Endometrial microvascular endothelial cells (primary cell): ENCODE measurements around the gene MGMT. TPM values are rescaled to one million over a fixed set of nuclear protein-coding genes. Genes with fewer than 3 reads are reported as not detected.
"Not testable (repeated sequence)": the region's sequence is repeated elsewhere in the genome, so short reads cannot be mapped to it uniquely, and the experiment has no call there.

Source experiments
- in situ Hi-C: cut with HindIII; loops from 2 replicates; pipeline ENCODE4 v1.10.0; 2017; ENCODE audit warnings: low sequenced_read_pairs, low pct_unique_long_range_greater_than_20kb; ENCODE audit errors: inconsistent ontology term
- total RNA-seq: library from RNA; depleted of rRNA; stranded (reverse); fragments of >200 nt; gene quantifications from one replicate; pipeline ENCODE4 v1.2.3, GENCODE V29; 2015; ENCODE audit errors: inconsistent ontology term

Gene MGMT
- 2.0 TPM for total RNA-seq

GRCh38 chr10:129466703-129467358 is at the start of gene MGMT:
Gene MGMT, plus strand, starts transcription at chr10:129467241.
- in situ Hi-C loops, result no loop called here

- in situ Hi-C loops, result no loop called here
These were observed 49.2 kb upstream of the MGMT start for GRCh38 chr10:129417870-129418269.

- in situ Hi-C loops, result no loop called here
These were observed 48.4 kb upstream of the MGMT start for GRCh38 chr10:129418496-129419225.

GRCh38 chr10:129419397-129419796 is 47.6 kb upstream of the MGMT start:
- in situ Hi-C loops, result no loop called here

GRCh38 chr10:129421399-129422010 is 45.5 kb upstream of the MGMT start:
- in situ Hi-C loops, result no loop called here

- in situ Hi-C loops, result no loop called here
These were observed 42.1 kb upstream of the MGMT start for GRCh38 chr10:129424978-129425377.

GRCh38 chr10:129426606-129427005 is 40.4 kb upstream of the MGMT start:
- in situ Hi-C loops, result no loop called here

- in situ Hi-C loops, result no loop called here
These were observed 33.8 kb upstream of the MGMT start for GRCh38 chr10:129433266-129433665.

- in situ Hi-C loops, result not testable (repeated sequence)
These were observed 31.3 kb upstream of the MGMT start for GRCh38 chr10:129435724-129436123.

- in situ Hi-C loops, result no loop called here
These were observed 29.0 kb upstream of the MGMT start for GRCh38 chr10:129438024-129438423.

GRCh38 chr10:129440247-129440646 is 26.8 kb upstream of the MGMT start:
- in situ Hi-C loops, result no loop called here

GRCh38 chr10:129440722-129441316 is 26.2 kb upstream of the MGMT start:
- in situ Hi-C loops, result no loop called here

- in situ Hi-C loops, result no loop called here
These were observed 25.6 kb upstream of the MGMT start for GRCh38 chr10:129441372-129442009.

- in situ Hi-C loops, result no loop called here
These were observed 24.2 kb upstream of the MGMT start for GRCh38 chr10:129442866-129443265.

GRCh38 chr10:129444359-129444758 is 22.7 kb upstream of the MGMT start:
- in situ Hi-C loops, result no loop called here

GRCh38 chr10:129445436-129446182 is 21.4 kb upstream of the MGMT start:
- in situ Hi-C loops, result no loop called here

GRCh38 chr10:129446183-129446581 is 20.9 kb upstream of the MGMT start:
- in situ Hi-C loops, result no loop called here

GRCh38 chr10:129447486-129447885 is 19.6 kb upstream of the MGMT start:
- in situ Hi-C loops, result no loop called here

GRCh38 chr10:129448086-129448485 is 19.0 kb upstream of the MGMT start:
- in situ Hi-C loops, result no loop called here
